Measurements from ENCODE around the gene MBD4. TPM values are rescaled to one million over a fixed set of nuclear protein-coding genes. Genes with fewer than 3 reads are reported as not detected.

Gene MBD4
- 21.1 to 25.3 TPM (median 22.2 TPM) in 5 replicates for total RNA-seq (2022; extraction: Qiagen RNA extraction; ENCODE audit: low read depth)

GRCh38 chr3:129439817-129440617, at the start of gene MBD4, which contains the start of gene IFT122:
Gene MBD4 (minus strand): TSS chr3:129439948. CDS start chr3:129439833, 115 bp downstream.
Gene IFT122 (plus strand): TSS chr3:129440224. CDS start chr3:129440331, 107 bp downstream.

GRCh38 chr3:129428376-129429079, 11.2 kb downstream of the MBD4 start, which contains the start of gene EFCAB12:
Gene EFCAB12 (minus strand): TSS chr3:129428636. CDS start chr3:129428488, 148 bp downstream.

Other genes with a start within 250 kb of the MBD4 start
- gene COPG1, start 190.3 kb downstream of the MBD4 start, total RNA-seq (2022; extraction: Qiagen RNA extraction; ENCODE audit: low read depth): 70.0 to 84.5 TPM (median 80.6 TPM) in 5 replicates
- 40.7 to 43.9 TPM (median 41.7 TPM) in 5 replicates for gene HMCES, start 161.1 kb downstream of the MBD4 start, total RNA-seq (2022; extraction: Qiagen RNA extraction; ENCODE audit: low read depth)
- 0.47 to 0.87 TPM (median 0.60 TPM) in 5 replicates for gene EFCAB12, start 11.3 kb downstream of the MBD4 start, total RNA-seq (2022; extraction: Qiagen RNA extraction; ENCODE audit: low read depth)
- gene IFT122, start 276 bp upstream of the MBD4 start, total RNA-seq (2022; extraction: Qiagen RNA extraction; ENCODE audit: low read depth): 12.1 to 14.0 TPM (median 12.5 TPM) in 5 replicates
- gene RHO, start 88.7 kb upstream of the MBD4 start, total RNA-seq (2022; extraction: Qiagen RNA extraction; ENCODE audit: low read depth): not detected in 5 replicates
- not detected in 5 replicates for gene H1-8, start 103.2 kb upstream of the MBD4 start, total RNA-seq (2022; extraction: Qiagen RNA extraction; ENCODE audit: low read depth)
- gene PLXND1, start 166.7 kb upstream of the MBD4 start, total RNA-seq (2022; extraction: Qiagen RNA extraction; ENCODE audit: low read depth): 73.5 to 99.0 TPM (median 81.5 TPM) in 5 replicates